Activated CD4-positive, alpha-beta T cell treated with anti-CD3 and anti-CD28 coated beads for 36 hours (primary cell): ENCODE results near the gene CBX2. TPM values are rescaled to one million over a fixed set of nuclear protein-coding genes. Genes with fewer than 3 reads are reported as not detected.

Source experiments
- ATAC-seq: fragments of 200-7000 bp; cut with Tn5 transposase; one replicate; pipeline ENCODE4 v1.10.0; 2021; ENCODE audit warnings: mild to moderate bottlenecking, moderate library complexity
- CTCF ChIA-PET: fragments of 350-600 bp; sonication (Branson Sonifier 250); formaldehyde crosslinking; loops from one replicate; lab custom pipeline; 2021; ENCODE audit warnings: antibody characterized with exemption; lab: Charles Lee
- POLR2A ChIA-PET: fragments of 350-600 bp; sonication (Branson Sonifier 250); formaldehyde crosslinking; loops from one replicate; lab custom pipeline; 2021; ENCODE audit warnings: antibody characterized with exemption, inconsistent platforms; lab: Charles Lee
- DNase-seq: peaks from one replicate; pipeline ENCODE4 v3.0.0-alpha.2; 2020
- H3K27ac Mint-ChIP-seq: one replicate; pipeline ENCODE4 v1.8.0; 2021; ENCODE audit warnings: mixed read lengths
- H3K27me3 Mint-ChIP-seq: one replicate; pipeline ENCODE4 v1.8.0; 2021; ENCODE audit warnings: mixed read lengths
- H3K36me3 Mint-ChIP-seq: one replicate; pipeline ENCODE4 v1.8.0; 2021; ENCODE audit warnings: low read depth, mixed read lengths
- H3K4me1 Mint-ChIP-seq: one replicate; pipeline ENCODE4 v1.8.0; 2021; ENCODE audit warnings: mixed read lengths
- H3K4me3 Mint-ChIP-seq: one replicate; pipeline ENCODE4 v1.8.0; 2021; ENCODE audit warnings: mild to moderate bottlenecking, moderate library complexity, mixed read lengths
- H3K9me3 Mint-ChIP-seq: one replicate; pipeline ENCODE4 v1.8.0; 2021; ENCODE audit warnings: low read depth, mixed read lengths
- intact Hi-C, 2 experiments: fragments of 100-400 bp; cut with DNase I in 1 of 2; cut with micrococcal nuclease in 1 of 2; formaldehyde crosslinking; loops; one replicate each; pipeline versions ENCODE4 v1.14.2 to v1.15.1; 2022 to 2024; cut with DNase I, micrococcal nuclease
- total RNA-seq, 2 experiments: library from RNA; stranded (reverse); gene quantifications; one replicate each; pipeline ENCODE4 v1.2.3, GENCODE V29; 2021

The CBX2 gene
- total RNA-seq, 2 experiments from 2014 or later, result 4.2 to 4.3 TPM

DNA sequence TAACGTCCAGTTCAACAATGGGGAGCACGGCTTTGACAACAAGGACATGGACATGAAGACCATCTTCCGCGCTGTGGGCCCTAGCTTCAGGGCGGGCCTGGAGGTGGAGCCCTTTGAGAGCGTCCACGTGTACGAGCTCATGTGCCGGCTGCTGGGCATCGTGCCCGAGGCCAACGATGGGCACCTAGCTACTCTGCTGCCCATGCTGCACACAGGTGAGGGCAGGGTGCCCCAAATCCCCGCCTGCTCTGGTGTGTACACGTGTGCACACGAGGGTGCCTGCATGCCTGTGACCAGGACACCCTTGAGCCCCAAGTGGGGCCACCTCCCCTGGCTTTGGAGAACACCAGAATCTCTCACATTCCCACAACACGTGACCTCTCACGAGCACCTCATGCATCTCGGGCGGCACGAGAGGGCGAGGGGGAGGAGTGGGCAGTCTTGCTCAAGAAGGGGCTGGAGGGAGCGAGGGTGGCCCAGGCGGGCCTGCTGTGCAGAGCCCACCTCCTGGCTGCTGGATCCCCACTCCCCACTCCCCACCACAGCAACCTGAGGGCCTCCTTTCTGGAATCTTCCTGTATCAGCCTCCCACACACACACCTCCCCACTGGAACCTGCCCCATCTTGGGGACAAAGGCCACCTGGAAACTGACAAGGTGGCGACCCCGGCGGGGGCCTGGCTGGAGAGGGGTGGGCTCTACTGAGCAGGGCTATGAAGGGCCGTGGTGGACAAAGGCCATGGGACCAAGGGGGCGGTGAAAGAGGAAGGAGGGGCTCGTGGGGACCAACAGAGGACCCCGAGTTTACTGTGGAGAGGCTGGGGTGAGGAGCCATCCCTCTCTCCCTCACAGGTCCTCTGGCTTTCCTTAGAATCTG is 40.7 kb upstream of the CBX2 start:
- intact Hi-C loops, result no loop called here
- CTCF ChIA-PET, result interaction anchor here (0.6 kb wide), 1 partner anchor 346 kb away, joined by 3 read pairs; no protein-coding TSS in a partner anchor

DNA sequence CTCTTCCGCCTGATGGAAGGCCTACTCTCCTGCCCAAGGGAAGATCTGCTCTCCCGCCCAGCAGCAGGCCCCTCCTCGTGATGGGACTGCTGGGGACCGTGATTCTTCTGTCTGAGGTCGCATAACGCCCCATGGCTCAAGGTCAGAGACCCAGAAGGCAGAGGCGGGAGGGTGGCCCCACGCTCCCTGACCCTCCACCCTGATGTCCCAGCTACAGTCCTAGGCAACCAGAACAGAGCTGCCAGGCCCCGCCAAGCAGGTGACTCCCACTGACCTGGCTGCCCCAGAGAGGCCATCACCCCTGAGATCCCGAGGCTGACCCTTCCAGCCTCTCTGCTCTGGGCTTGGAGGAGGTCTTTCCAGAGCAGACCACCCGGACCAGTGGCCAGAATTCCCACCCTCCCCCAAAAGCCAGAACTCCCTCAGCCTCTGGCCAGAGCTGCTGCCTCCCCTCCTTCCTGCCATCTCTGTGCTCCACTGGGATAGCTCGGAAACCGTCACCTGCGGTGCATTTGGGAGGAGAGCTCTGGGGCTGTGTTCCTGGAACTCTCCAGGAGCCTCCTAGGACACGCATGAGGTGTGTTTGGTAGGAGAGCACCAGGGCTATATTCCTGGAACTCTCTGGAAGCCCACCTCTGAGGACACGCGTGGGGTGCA is 39.9 kb upstream of the CBX2 start:
- DNase-seq, result no peak
- H3K27ac Mint-ChIP-seq, result no peak overlapping the region
- ChIA-PET POLR2A (no interaction called here), CTCF (no interaction called here)
- peaks cover 4% of the 10 kb centered on the region for H3K4me1 Mint-ChIP-seq
- no peak for ATAC-seq
- no peak overlapping the region for H3K4me3 Mint-ChIP-seq
- intact Hi-C loops, result no loop called here
- H3K27me3 Mint-ChIP-seq, result peaks cover 22% of the 10 kb centered on the region
- no peaks in the 10 kb centered on the region for H3K36me3 Mint-ChIP-seq
- no peaks in the 10 kb centered on the region for H3K9me3 Mint-ChIP-seq

More for the DNA sequence above, 40.7 kb upstream of the CBX2 start:
- H3K36me3 Mint-ChIP-seq, result no peaks in the 10 kb centered on the region
- POLR2A ChIA-PET, result no interaction called here
- peaks cover 4% of the 10 kb centered on the region for H3K4me1 Mint-ChIP-seq
- no peak overlapping the region for H3K27ac Mint-ChIP-seq
- DNase-seq, result no peak
- H3K9me3 Mint-ChIP-seq, result no peaks in the 10 kb centered on the region
- H3K27me3 Mint-ChIP-seq, result peaks cover 22% of the 10 kb centered on the region
- ATAC-seq, result no peak
- no peak overlapping the region for H3K4me3 Mint-ChIP-seq

- intact Hi-C loops, result no loop called here
- ChIA-PET POLR2A (no interaction called here), CTCF (no interaction called here)
- Mint-ChIP-seq H3K27me3 (peaks cover 22% of the 10 kb centered on the region), H3K4me3 (no peak overlapping the region), H3K9me3 (no peaks in the 10 kb centered on the region), H3K36me3 (no peaks in the 10 kb centered on the region), H3K4me1 (peaks cover 4% of the 10 kb centered on the region), H3K27ac (no peak overlapping the region)
- ATAC-seq (no peak), DNase-seq (no peak)
Observed at GRCh38 chr17:79738643-79739042, 39.3 kb upstream of the CBX2 start.

DNA sequence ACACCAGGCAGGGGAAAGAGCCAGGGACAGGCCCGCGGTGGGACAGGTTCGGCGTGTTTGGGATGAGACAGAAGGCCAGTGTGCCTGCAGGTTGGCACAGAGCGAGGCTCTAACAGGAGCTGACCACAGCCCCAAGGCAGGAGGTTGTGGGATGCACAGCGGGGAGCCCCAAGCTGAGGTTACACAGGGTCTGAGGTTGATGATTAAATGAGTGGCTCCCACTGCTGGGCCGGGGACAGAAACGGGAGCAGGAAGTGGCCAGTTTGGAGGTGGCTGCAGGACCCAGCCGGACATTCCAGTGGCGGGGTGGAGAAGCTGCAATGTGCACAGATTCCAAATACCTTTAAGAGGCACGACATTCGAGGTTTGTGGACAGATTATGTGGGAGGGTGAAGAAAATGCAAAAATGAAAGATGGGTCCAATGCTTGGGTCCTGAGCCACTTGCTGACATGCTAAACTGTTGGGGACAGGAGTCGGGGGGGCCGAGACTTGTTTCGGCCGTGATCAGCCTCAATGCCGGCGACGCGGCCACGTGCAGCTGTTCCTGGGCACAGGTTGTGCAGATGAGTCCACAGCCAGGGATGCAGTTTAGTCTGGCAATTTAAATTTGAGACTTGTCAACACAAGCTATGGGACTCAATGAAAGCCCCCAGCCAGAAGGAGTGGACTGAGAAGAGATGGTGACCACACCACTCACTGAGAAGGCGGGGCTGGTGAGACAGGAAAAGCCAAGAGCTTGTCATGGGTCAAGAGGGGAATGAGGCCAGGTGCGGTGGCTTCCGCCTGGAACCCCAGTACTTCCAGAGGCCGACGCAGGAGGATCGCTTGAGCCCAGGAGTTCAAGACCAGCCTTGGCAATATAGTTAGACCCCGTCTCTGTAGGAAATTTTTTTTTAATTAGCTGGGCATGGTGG is 38.5 kb upstream of the CBX2 start:
- intact Hi-C loops, result loop anchor here (5.0 to 10.0 kb wide), 2 partner anchors 95 to 233 kb away; partner anchors contain the start of gene CBX4 (in 1 of the 2)
- Mint-ChIP-seq H3K4me1 (peaks cover 4% of the 10 kb centered on the region), H3K27me3 (peaks cover 22% of the 10 kb centered on the region), H3K36me3 (no peaks in the 10 kb centered on the region), H3K4me3 (no peak overlapping the region), H3K9me3 (no peaks in the 10 kb centered on the region), H3K27ac (no peak overlapping the region)
- CTCF ChIA-PET, result interaction anchor here (1.9 kb wide), 1 partner anchor 12 kb away, joined by 9 read pairs; no protein-coding TSS in a partner anchor
- POLR2A ChIA-PET, result no interaction called here
- DNase-seq (no peak), ATAC-seq (no peak)

DNA sequence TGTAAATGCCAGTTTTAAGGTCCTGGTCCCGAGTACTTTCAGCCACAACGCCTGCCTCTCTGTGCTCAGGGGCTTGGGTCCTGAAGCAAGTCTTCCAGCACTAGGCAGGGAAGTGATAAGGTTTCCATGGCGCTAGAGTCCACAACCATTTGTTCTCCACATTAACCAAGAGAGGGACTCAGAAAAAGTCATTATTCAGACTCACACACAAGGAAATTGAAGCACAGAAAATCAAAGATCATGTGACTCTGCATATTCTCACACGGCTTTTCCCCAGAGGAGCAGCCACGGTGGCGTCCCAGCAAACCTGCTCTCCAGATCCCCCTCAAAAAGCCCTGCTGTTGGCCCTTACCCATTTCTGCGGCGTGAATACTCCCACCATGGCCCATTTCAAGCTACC is 37.5 kb upstream of the CBX2 start:
- Mint-ChIP-seq H3K4me1 (peaks cover 6% of the 10 kb centered on the region), H3K27ac (no peak overlapping the region), H3K4me3 (no peak overlapping the region), H3K9me3 (no peaks in the 10 kb centered on the region), H3K27me3 (peaks cover 23% of the 10 kb centered on the region), H3K36me3 (no peaks in the 10 kb centered on the region)
- ChIA-PET POLR2A (interaction anchor here (0.5 kb wide), 1 partner anchor 278 kb away, joined by 11 read pairs; no protein-coding TSS in a partner anchor), CTCF (interaction anchor here (0.6 to 1.9 kb wide), 6 partner anchors 9 to 361 kb away, joined by 3 to 17 read pairs (median 4); partner anchors contain the start of genes CBX8 and GAA)
- DNase-seq (no peak), ATAC-seq (no peak)
- intact Hi-C loops, result loop anchor here (5.0 to 10.0 kb wide), 2 partner anchors 94 to 232 kb away; partner anchors contain the start of gene CBX4 (in 1 of the 2)

- ChIA-PET POLR2A (no interaction called here), CTCF (interaction anchor here (0.5 to 1.9 kb wide), 12 partner anchors 8 to 305 kb away, joined by 3 to 17 read pairs (median 4); no protein-coding TSS in a partner anchor)
- Mint-ChIP-seq H3K4me3 (no peak overlapping the region), H3K9me3 (no peaks in the 10 kb centered on the region), H3K36me3 (no peaks in the 10 kb centered on the region), H3K27ac (no peak overlapping the region), H3K27me3 (peaks cover 26% of the 10 kb centered on the region), H3K4me1 (peaks cover 10% of the 10 kb centered on the region)
- ATAC-seq (no peak), DNase-seq (no peak)
- intact Hi-C loops, result loop anchor here (5.0 to 10.0 kb wide), 2 partner anchors 93 to 231 kb away; partner anchors contain the start of gene CBX4 (in 1 of the 2)
Observed at GRCh38 chr17:79741401-79741750, 36.6 kb upstream of the CBX2 start.

GRCh38 chr17:79741751-79742588 is 36.0 kb upstream of the CBX2 start:
- ChIA-PET POLR2A (no interaction called here), CTCF (interaction anchor here (0.5 to 1.9 kb wide), 11 partner anchors 9 to 305 kb away, joined by 3 to 17 read pairs (median 3); no protein-coding TSS in a partner anchor)
- H3K4me3 Mint-ChIP-seq, result no peak overlapping the region
- no peaks in the 10 kb centered on the region for H3K9me3 Mint-ChIP-seq
- ATAC-seq (peak; percentile 63), DNase-seq (peak; percentile 84)
- H3K4me1 Mint-ChIP-seq, result peaks cover 13% of the 10 kb centered on the region
- intact Hi-C loops, result loop anchor here (1.0 to 10.0 kb wide), 7 partner anchors 14 to 249 kb away; partner anchors contain the start of genes CBX2 (in 1 of the 2) and CBX4 (in 1 of the 2)
- H3K27me3 Mint-ChIP-seq, result peaks cover 31% of the 10 kb centered on the region
- H3K36me3 Mint-ChIP-seq, result no peaks in the 10 kb centered on the region
- no peak overlapping the region for H3K27ac Mint-ChIP-seq

- no peak for ATAC-seq
- no peaks in the 10 kb centered on the region for H3K9me3 Mint-ChIP-seq
- H3K27ac Mint-ChIP-seq, result no peak overlapping the region
- no peaks in the 10 kb centered on the region for H3K36me3 Mint-ChIP-seq
- intact Hi-C loops, result loop anchor here (1.0 to 10.0 kb wide), 7 partner anchors 14 to 249 kb away; partner anchors contain the start of genes CBX2 (in 1 of the 2) and CBX4 (in 1 of the 2)
- H3K4me1 Mint-ChIP-seq, result peaks cover 16% of the 10 kb centered on the region
- H3K27me3 Mint-ChIP-seq, result peaks cover 34% of the 10 kb centered on the region
- no peak overlapping the region for H3K4me3 Mint-ChIP-seq
- no peak for DNase-seq
- ChIA-PET CTCF (interaction anchor here (0.7 to 1.9 kb wide), 8 partner anchors 9 to 257 kb away, joined by 3 to 17 read pairs (median 4); no protein-coding TSS in a partner anchor), POLR2A (no interaction called here)
Observed at GRCh38 chr17:79742589-79742918, 35.4 kb upstream of the CBX2 start.

DNA sequence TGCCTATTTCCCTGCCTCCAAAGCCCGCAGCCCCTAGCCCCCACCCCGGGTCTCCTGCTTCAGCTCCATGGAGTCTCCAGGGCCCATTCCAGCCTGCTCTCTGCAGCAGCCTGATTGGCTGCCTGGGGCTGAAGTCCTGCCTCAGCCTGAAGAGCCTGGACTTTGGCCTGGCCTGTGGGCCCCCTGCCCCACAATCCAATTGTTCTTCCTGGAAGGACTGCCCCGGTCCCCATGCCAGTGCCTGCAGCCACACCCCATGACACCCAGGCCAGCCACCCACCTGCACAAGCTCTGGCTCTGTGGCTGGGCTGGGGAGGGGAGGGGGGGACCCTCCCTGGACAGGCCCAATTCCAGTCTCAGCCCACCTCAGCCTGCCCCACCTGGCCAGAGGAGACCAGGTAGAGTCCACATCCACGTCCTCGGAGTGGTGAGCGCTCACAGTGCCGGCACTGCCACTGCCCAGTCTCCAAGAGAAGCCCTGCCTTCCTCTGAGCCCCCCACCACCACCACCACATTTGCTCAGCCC is 34.9 kb upstream of the CBX2 start:
- intact Hi-C loops, result loop anchor here (1.0 to 10.0 kb wide), 7 partner anchors 15 to 248 kb away; partner anchors contain the start of genes CBX2 (in 1 of the 2) and CBX4 (in 1 of the 2)
- Mint-ChIP-seq H3K36me3 (no peaks in the 10 kb centered on the region), H3K9me3 (no peaks in the 10 kb centered on the region), H3K27me3 (peaks cover 35% of the 10 kb centered on the region), H3K27ac (no peak overlapping the region), H3K4me1 (peaks cover 19% of the 10 kb centered on the region), H3K4me3 (no peak overlapping the region)
- ChIA-PET POLR2A (interaction anchor here (0.6 kb wide), 1 partner anchor 136 kb away, joined by 4 read pairs; no protein-coding TSS in a partner anchor), CTCF (interaction anchor here (1.1 to 1.5 kb wide), 4 partner anchors 9 to 251 kb away, joined by 3 to 4 read pairs (median 4); no protein-coding TSS in a partner anchor)
- ATAC-seq (no peak), DNase-seq (no peak)
